GM23248 (cell line): ENCODE measurements around the gene DOK4. TPM values are rescaled to one million over a fixed set of nuclear protein-coding genes. Genes with fewer than 3 reads are reported as not detected.
A peak's percentile ranks its signal among the peaks of the same experiment; 100 is the strongest.

Source experiments
- DNase-seq: peaks from one replicate; pipeline ENCODE4 v3.0.0-alpha.2; 2015
- H2AFZ ChIP-seq: fragments of 200-600 bp; sonication (generic); 2 replicates; pipeline ENCODE4 v1.6.1; 2016; ENCODE audit warnings: antibody characterized with exemption
- H3F3A ChIP-seq: fragments of 200-600 bp; sonication (generic); 2 replicates; pipeline ENCODE4 v1.6.1; 2016; ENCODE audit warnings: mild to moderate bottlenecking, antibody characterized with exemption, mixed run types; ENCODE audit not compliant: insufficient read depth
- H3K27ac ChIP-seq: fragments of 200-600 bp; sonication (generic); 2 replicates; pipeline ENCODE4 v1.5.1; 2016; ENCODE audit warnings: mild to moderate bottlenecking
- H3K27me3 ChIP-seq: fragments of 200-600 bp; sonication (generic); replicated peaks from 2 replicates; pipeline ENCODE4 v1.6.1; 2016; ENCODE audit warnings: mild to moderate bottlenecking; ENCODE audit not compliant: insufficient read depth
- H3K36me3 ChIP-seq: fragments of 200-600 bp; sonication (generic); 2 replicates; pipeline ENCODE4 v1.6.1; 2016; ENCODE audit warnings: low read depth, mild to moderate bottlenecking
- H3K4me1 ChIP-seq: fragments of 200-600 bp; sonication (generic); 2 replicates; pipeline ENCODE4 v1.6.1; 2016; ENCODE audit warnings: mild to moderate bottlenecking; ENCODE audit not compliant: insufficient read depth
- H3K4me2 ChIP-seq: fragments of 200-600 bp; sonication (generic); one replicate; pipeline ENCODE4 v1.6.1; 2016; ENCODE audit warnings: mild to moderate bottlenecking; ENCODE audit not compliant: unreplicated experiment
- H3K4me3 ChIP-seq: fragments of 200-600 bp; sonication (generic); 2 replicates; pipeline ENCODE4 v1.5.1; 2016; ENCODE audit warnings: mild to moderate bottlenecking
- H3K79me2 ChIP-seq: fragments of 200-600 bp; sonication (generic); 2 replicates; pipeline ENCODE4 v1.6.1; 2016; ENCODE audit warnings: mild to moderate bottlenecking; ENCODE audit not compliant: insufficient read depth
- H3K9ac ChIP-seq: fragments of 200-600 bp; sonication (generic); 2 replicates; pipeline ENCODE4 v1.6.1; 2016; ENCODE audit warnings: mild to moderate bottlenecking
- H3K9me2 ChIP-seq: fragments of 200-600 bp; sonication (generic); 2 replicates; pipeline ENCODE4 v1.6.1; 2016; ENCODE audit warnings: mixed run types, mild to moderate bottlenecking, moderate library complexity; ENCODE audit not compliant: insufficient read depth
- H3K9me3 ChIP-seq: fragments of 200-600 bp; sonication (generic); one replicate; pipeline ENCODE4 v1.6.1; 2017; ENCODE audit warnings: low read depth
- H4K20me1 ChIP-seq: fragments of 200-600 bp; sonication (generic); 2 replicates; pipeline ENCODE4 v1.6.0; 2016; ENCODE audit not compliant: insufficient read depth
- EZH2 ChIP-seq: fragments of 200-600 bp; sonication (generic); IDR thresholded peaks from 2 replicates; pipeline ENCODE4 v1.6.1; 2018; ENCODE audit warnings: antibody characterized with exemption, mild to moderate bottlenecking; ENCODE audit not compliant: insufficient read depth, poor library complexity, severe bottlenecking
- EZH2phosphoT487 ChIP-seq: fragments of 200-600 bp; sonication (generic); IDR thresholded peaks from 2 replicates; pipeline ENCODE4 v1.6.1; 2018; ENCODE audit warnings: antibody characterized with exemption, moderate library complexity, mild to moderate bottlenecking, low read depth; ENCODE audit not compliant: insufficient read depth
- WGBS, 2 experiments: methylation state at CpG; one replicate each; pipeline ENCODE4 v1.1.6; 2015 to 2017; ENCODE audit warnings: low lambda C conversion rate in 2 of 2, low coverage in 1 of 2; ENCODE audit errors: missing lambda C conversion rate in 2 of 2; 5-methylcytosine and 5-hydroxymethylcytosine counted together
- in situ Hi-C: fragments of 300-500 bp; cut with MboI; formaldehyde crosslinking; loops from 2 replicates; pipeline ENCODE4 v1.15.0; 2020
- polyA plus RNA-seq: library from polyadenylated mRNA; unstranded; fragments of >200 nt; fragmentation: Nextera tagmentation; extraction: Ambion mirVana; gene quantifications from 2 replicates; pipeline ENCODE4 v1.2.1, GENCODE V29; 2016
- total RNA-seq: library from RNA; depleted of rRNA; stranded (reverse); fragments of >200 nt; shearing (Covaris generic); gene quantifications from 2 replicates; pipeline ENCODE4 v1.2.3, GENCODE V29; 2014

DOK4 gene
- total and polyA plus RNA-seq, 2 experiments from 2014 or later, result 44.6 to 60.5 TPM

DNA sequence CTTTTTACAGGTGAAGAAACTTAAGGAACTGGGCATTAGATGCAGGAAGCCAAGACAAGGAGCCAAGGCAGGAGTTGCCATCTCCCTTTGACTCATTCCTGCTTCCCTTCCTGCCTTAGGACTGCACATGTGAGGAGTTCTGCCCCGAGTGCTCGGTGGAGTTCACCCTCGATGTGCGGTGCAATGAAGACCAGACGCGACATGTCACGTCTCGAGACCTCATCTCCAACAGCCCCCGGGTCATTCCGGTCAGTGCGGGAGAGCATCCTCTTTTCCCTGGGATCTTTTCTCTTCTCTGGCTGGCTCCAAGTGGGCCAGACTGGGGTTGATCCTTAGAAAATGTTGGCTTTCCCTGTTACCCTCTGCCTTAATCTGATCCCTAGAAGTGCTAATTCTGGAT, 17.2 kb downstream of the DOK4 start:
- in situ Hi-C loops, result no loop called here
- peaks cover 51% of the 10 kb centered on the region for H3K36me3 ChIP-seq

DNA sequence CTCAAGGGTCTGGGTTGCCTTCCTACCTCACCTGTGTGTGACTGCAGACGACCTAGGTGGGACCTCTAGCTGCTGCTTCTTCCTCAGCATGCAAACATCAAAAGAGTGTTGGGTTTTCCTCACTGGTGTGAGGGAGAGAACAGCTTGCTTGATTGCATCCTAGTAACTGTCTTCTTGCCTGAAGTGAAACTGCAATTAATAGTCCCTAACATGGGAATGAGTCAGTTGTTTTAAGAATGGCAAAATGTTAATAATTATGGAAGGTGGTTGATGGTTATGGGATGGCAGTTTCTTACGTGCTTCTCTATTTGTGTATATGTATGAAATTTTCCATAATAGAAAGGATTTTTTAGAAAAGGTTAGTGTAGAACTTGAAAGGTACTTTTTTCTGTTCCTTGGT, 17.9 kb downstream of the DOK4 start:
- H4K20me1 ChIP-seq, result no peaks in the 10 kb centered on the region; the same call in 1 of the 2 replicates

More for the DNA sequence above, 17.2 kb downstream of the DOK4 start:
- peaks cover 8% of the 10 kb centered on the region for H3K4me1 ChIP-seq
- no peaks in the 10 kb centered on the region for H3K9me3 ChIP-seq
- no peaks in the 10 kb centered on the region for H3K27me3 ChIP-seq
- no peak overlapping the region for H3K9ac ChIP-seq
- H3F3A ChIP-seq, result peaks cover 40% of the 10 kb centered on the region
- H3K4me3 ChIP-seq, result no peak overlapping the region
- H2AFZ ChIP-seq, result no peak overlapping the region
- no peak overlapping the region for H3K4me2 ChIP-seq
- H4K20me1 ChIP-seq, result no peaks in the 10 kb centered on the region; the same call in 1 of the 2 replicates
- no peaks in the 10 kb centered on the region for H3K9me2 ChIP-seq
- no peak overlapping the region for H3K27ac ChIP-seq
- TF ChIP-seq EZH2, result no peak
- TF ChIP-seq EZH2phosphoT487, result no peak
- peaks cover 44% of the 10 kb centered on the region for H3K79me2 ChIP-seq
- 86 to 90% methylated on average over 11 of the region's 11 CpGs for WGBS, 2 experiments
- DNase-seq, result no peak

DNA sequence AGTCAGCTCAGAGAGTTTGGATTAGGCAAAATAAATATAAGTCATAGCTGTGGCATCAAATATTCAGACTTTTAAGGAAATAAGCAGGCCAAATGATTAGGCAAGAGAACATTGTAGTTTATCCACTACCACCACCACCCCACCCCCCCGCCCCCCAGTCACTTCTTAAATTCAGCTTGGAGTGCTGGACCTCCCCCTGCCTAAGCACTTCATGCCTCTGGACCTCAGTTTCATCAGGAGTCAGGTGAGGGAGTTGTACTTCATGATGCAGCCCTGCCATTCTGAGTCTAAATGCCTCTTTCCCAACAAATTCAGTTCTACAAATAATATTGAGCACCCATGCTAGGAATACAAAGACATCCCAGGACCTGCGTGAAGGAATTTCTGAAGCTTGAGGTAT, 21.8 kb downstream of the DOK4 start:
- H3K27ac ChIP-seq, result no peak overlapping the region
- WGBS, 2 experiments, result 87 to 93% methylated on average over 2 of the region's 2 CpGs
- no peak for TF ChIP-seq EZH2phosphoT487
- no peak for TF ChIP-seq EZH2
- no peaks in the 10 kb centered on the region for H3K9me2 ChIP-seq
- no peak for DNase-seq
- H3K4me1 ChIP-seq, result peaks cover 12% of the 10 kb centered on the region
- H3F3A ChIP-seq, result peaks cover 32% of the 10 kb centered on the region
- H3K9ac ChIP-seq, result peak overlapping the region; percentile 8; the same call in 1 of the 2 replicates
- H3K79me2 ChIP-seq, result peaks cover 60% of the 10 kb centered on the region
- peaks cover 34% of the 10 kb centered on the region; the same call in 1 of the 2 replicates for H3K36me3 ChIP-seq
- H2AFZ ChIP-seq, result no peak overlapping the region
- no peaks in the 10 kb centered on the region for H3K9me3 ChIP-seq
- H4K20me1 ChIP-seq, result no peaks in the 10 kb centered on the region; the same call in 1 of the 2 replicates
- H3K4me3 ChIP-seq, result no peak overlapping the region
- in situ Hi-C loops, result no loop called here
- no peak overlapping the region for H3K4me2 ChIP-seq
- H3K27me3 ChIP-seq, result no peaks in the 10 kb centered on the region

More for the DNA sequence above, 17.9 kb downstream of the DOK4 start:
- in situ Hi-C loops, result no loop called here
- Histone ChIP-seq H3K4me3 (no peak overlapping the region), H3K9ac (no peak overlapping the region), H3K4me2 (no peak overlapping the region), H3K27me3 (no peaks in the 10 kb centered on the region), H2AFZ (no peak overlapping the region), H3K9me2 (no peaks in the 10 kb centered on the region), H3K9me3 (no peaks in the 10 kb centered on the region), H3F3A (peaks cover 40% of the 10 kb centered on the region), H3K4me1 (peaks cover 15% of the 10 kb centered on the region), H3K36me3 (peaks cover 47% of the 10 kb centered on the region), H3K27ac (no peak overlapping the region), H3K79me2 (peaks cover 51% of the 10 kb centered on the region)
- no peak for DNase-seq
- TF ChIP-seq EZH2phosphoT487 (no peak), EZH2 (no peak)
- 88 to 91% methylated on average over 2 of the region's 2 CpGs for WGBS, 2 experiments

DNA sequence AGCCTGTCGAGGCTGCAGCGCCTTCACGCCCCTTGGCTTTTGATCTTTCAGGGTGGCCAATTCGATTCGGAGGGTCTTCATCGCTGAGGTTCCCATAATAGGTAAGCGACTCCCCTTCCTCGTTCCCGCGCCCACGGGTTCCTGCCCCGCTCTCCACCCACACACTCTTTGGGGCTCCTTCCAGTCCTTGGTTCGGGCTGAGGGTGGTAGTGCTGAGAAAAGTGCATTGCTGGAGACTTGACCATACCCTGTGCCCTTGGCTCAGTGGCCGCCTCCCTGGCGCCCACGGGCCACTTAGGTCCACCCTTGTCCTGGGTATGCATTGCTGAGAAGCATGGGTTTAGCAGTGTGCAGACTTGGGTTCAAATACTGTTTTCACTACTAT, 23.3 kb downstream of the DOK4 start:
- TF ChIP-seq EZH2, result no peak
- TF ChIP-seq EZH2phosphoT487, result no peak
- Histone ChIP-seq H3K4me3 (peak overlapping the region; percentile 83), H3K4me1 (peaks cover 12% of the 10 kb centered on the region), H3K79me2 (peaks cover 48% of the 10 kb centered on the region), H3F3A (peaks cover 23% of the 10 kb centered on the region; the same call in 1 of the 2 replicates), H3K27me3 (no peaks in the 10 kb centered on the region), H4K20me1 (no peaks in the 10 kb centered on the region; the same call in 1 of the 2 replicates), H3K36me3 (peaks cover 26% of the 10 kb centered on the region; the same call in 1 of the 2 replicates), H3K9me3 (no peaks in the 10 kb centered on the region), H3K27ac (peak overlapping the region; percentile 48), H3K4me2 (peak overlapping the region; percentile 92), H3K9ac (peak overlapping the region; percentile 85), H2AFZ (no peak overlapping the region), H3K9me2 (no peaks in the 10 kb centered on the region)
- in situ Hi-C loops, result no loop called here
- peak; percentile 65 for DNase-seq
- 0 to 3% methylated on average over 10 to 16 of the region's 16 CpGs for WGBS, 2 experiments
